Ramos (cell line): Measurements from ENCODE around the gene KCNJ10.

Experiments used
- in situ Hi-C: fragments of 300-500 bp; cut with MboI; formaldehyde crosslinking; loops from one replicate; pipeline ENCODE4 v1.14.3; 2022; ENCODE audit warnings: low sequenced_read_pairs; ENCODE audit not compliant: unreplicated experiment

Gene KCNJ10

GRCh38 chr1:160069460-160070231 is at the start of gene KCNJ10:
TSS of gene KCNJ10 (minus strand) at chr1:160070160. CDS start at chr1:160042532, 27,628 bp downstream.
- in situ Hi-C loops, result no loop called here

- in situ Hi-C loops, result loop anchor here (25.0 kb wide), 1 partner anchor 493 kb away; no protein-coding TSS in a partner anchor
Measured at GRCh38 chr1:160118928-160119327, 49.0 kb upstream of the KCNJ10 start.

- in situ Hi-C loops, result loop anchor here (25.0 kb wide), 1 partner anchor 495 kb away; no protein-coding TSS in a partner anchor
Measured at GRCh38 chr1:160117709-160118183, 47.8 kb upstream of the KCNJ10 start.

DNA sequence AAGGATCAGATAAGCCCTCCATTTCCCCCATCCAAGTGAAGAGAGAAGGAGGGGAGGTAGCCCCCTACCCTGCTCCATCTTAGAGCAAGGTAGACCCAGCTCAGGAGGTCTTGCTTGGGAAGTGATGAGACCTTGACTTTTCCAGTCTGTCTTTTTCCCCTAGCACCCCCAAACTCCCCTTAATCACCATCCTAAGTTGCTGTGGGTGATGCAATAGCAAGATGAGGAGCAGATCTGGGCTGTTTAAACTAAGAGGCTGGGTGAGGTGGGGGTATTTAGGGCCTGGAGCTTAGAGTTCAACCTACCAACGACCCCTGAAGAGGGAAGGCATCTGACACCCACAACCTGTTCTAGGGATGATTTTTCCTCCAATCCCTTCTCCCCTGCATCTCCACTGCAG is 47.3 kb upstream of the KCNJ10 start:
- in situ Hi-C loops, result loop anchor here (25.0 kb wide), 1 partner anchor 495 kb away; no protein-coding TSS in a partner anchor

DNA sequence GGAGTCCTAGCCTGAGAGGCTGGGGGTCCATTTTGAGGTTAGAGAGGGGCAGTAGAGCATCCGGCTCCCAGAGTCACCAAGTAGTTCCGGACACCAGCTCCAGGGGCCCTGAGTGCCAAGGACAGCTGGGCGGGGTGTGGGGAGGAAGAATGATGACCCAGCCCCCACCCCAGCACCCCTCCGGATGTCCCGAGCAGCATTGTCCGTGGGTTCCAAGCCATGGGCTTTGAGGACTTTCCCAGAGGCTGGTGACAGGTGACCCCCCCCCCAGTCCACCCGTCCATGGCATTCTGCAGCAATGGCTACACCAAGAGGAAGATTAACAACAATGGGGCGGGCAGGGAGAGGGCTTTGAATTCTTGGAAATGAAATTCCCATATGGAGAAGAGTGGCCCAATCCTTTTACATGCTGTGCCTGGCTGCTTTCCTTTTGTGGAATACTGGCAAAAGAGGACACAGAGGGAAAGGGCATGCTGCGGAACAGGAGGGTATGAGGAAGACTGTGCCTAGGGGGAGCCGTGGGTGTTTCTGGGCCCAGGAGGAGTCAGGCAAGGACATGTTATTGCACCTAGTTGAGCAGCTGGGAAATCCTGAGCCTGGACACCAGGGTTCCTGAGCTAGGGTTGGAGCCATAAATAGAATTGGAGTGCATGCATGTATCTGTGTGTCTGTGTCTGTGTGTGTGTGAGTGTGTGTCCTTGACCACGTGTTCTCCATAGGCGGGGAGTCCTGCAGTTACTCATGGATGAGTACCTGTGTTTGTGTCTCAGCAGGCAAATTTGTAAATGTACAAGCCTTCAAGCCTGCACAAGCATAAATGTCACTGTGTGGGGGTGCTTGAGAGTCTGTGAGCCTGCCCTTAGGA is 46.6 kb upstream of the KCNJ10 start:
- in situ Hi-C loops, result loop anchor here (25.0 kb wide), 1 partner anchor 496 kb away; no protein-coding TSS in a partner anchor

- in situ Hi-C loops, result loop anchor here (25.0 kb wide), 1 partner anchor 497 kb away; no protein-coding TSS in a partner anchor
Measured at GRCh38 chr1:160115545-160116282, 45.8 kb upstream of the KCNJ10 start, which contains the start of gene ATP1A2. TSS of gene ATP1A2 (plus strand) at chr1:160115759. CDS start at chr1:160115862, 103 bp downstream.

DNA sequence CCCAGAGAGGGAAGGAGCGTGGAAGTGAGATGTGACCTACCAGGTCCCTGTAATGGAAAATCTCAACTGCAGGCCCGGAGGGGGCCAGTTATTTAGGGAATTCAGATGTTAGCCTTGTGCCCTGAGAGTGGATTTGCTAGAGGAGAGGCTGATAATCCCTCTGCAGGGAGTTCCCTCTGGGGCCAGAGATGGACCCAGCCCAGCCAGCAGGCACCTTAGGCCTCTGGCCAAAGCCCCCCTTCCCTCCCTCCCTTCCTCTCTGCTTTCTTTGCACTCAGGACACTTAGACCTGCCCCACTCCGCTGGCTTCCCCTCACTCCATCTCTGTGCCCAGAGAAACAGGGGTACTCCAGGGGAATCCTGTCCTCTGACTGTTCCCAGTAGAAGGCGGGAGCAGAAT is 44.1 kb upstream of the KCNJ10 start:
- in situ Hi-C loops, result loop anchor here (25.0 kb wide), 1 partner anchor 498 kb away; no protein-coding TSS in a partner anchor

DNA sequence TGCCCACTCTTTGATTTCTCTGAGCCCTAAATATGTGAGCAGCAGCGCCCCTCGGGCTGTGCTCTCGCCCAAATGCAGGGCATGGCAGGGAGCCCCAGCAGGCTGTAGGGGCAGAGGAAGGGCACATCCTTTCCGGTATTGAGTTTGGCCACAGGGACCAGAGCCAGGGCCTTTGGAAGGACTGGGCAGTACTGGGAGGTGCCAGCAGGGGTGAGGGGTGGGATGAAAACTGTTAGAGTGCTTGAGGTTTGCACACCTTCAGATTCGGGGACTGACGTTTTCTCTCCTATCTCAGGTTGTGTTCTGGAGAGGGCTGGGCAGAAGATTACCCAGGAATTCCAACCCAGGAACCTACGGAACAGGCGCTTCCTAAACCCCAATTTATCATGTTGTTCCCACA is 43.4 kb upstream of the KCNJ10 start:
- in situ Hi-C loops, result loop anchor here (25.0 kb wide), 1 partner anchor 499 kb away; no protein-coding TSS in a partner anchor

- in situ Hi-C loops, result loop anchor here (25.0 kb wide), 1 partner anchor 500 kb away; no protein-coding TSS in a partner anchor
Measured at GRCh38 chr1:160112357-160112756, 42.4 kb upstream of the KCNJ10 start.

GRCh38 chr1:160111462-160111861 is 41.5 kb upstream of the KCNJ10 start:
- in situ Hi-C loops, result loop anchor here (25.0 kb wide), 1 partner anchor 501 kb away; no protein-coding TSS in a partner anchor

DNA sequence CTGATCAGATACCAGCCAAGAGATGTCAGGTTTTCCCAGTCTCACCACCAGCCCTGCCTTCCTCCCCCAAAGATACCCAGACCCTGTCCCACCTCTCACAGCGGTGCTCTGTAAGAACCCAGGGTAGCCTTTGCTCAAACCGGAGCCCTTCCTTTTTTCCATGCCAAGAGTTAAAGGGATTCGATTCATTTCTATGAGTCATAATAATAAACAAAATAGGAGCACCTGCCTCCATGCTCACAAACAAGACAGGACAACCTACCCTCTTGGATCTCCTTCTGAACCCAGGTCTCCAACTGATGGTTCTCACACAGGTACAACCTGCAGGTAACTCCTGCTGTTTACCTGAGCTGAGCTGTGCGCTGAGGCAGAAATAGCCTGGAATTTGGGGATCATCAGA is 39.7 kb upstream of the KCNJ10 start:
- in situ Hi-C loops, result loop anchor here (5.0 to 25.0 kb wide), 3 partner anchors 183 to 503 kb away; no protein-coding TSS in a partner anchor

- in situ Hi-C loops, result loop anchor here (5.0 to 25.0 kb wide), 3 partner anchors 183 to 503 kb away; no protein-coding TSS in a partner anchor
Measured at GRCh38 chr1:160108888-160109662, 39.1 kb upstream of the KCNJ10 start.

GRCh38 chr1:160107512-160107911 is 37.6 kb upstream of the KCNJ10 start:
- in situ Hi-C loops, result loop anchor here (5.0 to 25.0 kb wide), 3 partner anchors 185 to 505 kb away; no protein-coding TSS in a partner anchor

GRCh38 chr1:160105155-160105554 is 35.2 kb upstream of the KCNJ10 start:
- in situ Hi-C loops, result loop anchor here (5.0 to 25.0 kb wide), 3 partner anchors 187 to 507 kb away; no protein-coding TSS in a partner anchor

DNA sequence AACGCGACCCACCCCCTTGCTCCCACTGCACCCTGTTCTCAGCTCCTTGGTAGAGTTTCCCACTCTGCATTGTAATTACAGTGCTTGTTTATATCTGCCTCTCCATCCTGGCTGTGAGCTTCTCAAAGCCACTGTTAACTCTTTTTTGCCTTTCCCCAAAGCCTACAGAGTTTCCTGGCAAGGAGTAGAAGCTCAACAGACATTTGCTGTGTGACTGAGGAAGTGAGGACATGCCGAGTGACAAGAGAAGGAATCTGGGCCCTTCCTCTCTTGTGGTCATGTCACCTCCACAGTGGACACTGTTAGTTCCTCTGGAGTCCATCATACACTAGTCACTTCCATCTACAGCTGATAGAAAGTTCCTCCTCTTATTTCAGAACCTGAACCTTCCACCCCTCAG is 34.5 kb upstream of the KCNJ10 start:
- in situ Hi-C loops, result loop anchor here (10.0 to 25.0 kb wide), 2 partner anchors 270 to 508 kb away; no protein-coding TSS in a partner anchor

GRCh38 chr1:160103658-160104408 is 33.9 kb upstream of the KCNJ10 start:
- in situ Hi-C loops, result loop anchor here (10.0 to 25.0 kb wide), 2 partner anchors 271 to 508 kb away; no protein-coding TSS in a partner anchor

- in situ Hi-C loops, result loop anchor here (10.0 to 25.0 kb wide), 2 partner anchors 273 to 510 kb away; no protein-coding TSS in a partner anchor
Measured at GRCh38 chr1:160101717-160102522, 32.0 kb upstream of the KCNJ10 start.
